Left ventricle myocardium inferior (tissue), 1 donor: ENCODE data around the gene MKRN2. TPM values are rescaled to one million over a fixed set of nuclear protein-coding genes. Genes with fewer than 3 reads are reported as not detected.
"Not testable (repeated sequence)": the region's sequence is repeated elsewhere in the genome, so short reads cannot be mapped to it uniquely, and the experiment has no call there.

Experiments
- DNase-seq: peaks from one replicate; pipeline ENCODE4 v3.0.0-alpha.2; 2020
- H3K27ac ChIP-seq: fragments of 200-600 bp; replicated peaks from 2 replicates; pipeline ENCODE4 v1.8.0; 2021
- H3K27me3 ChIP-seq: fragments of 200-600 bp; 2 replicates; pipeline ENCODE4 v1.8.0; 2021; ENCODE audit warnings: low read depth
- H3K36me3 ChIP-seq: fragments of 200-600 bp; 2 replicates; pipeline ENCODE4 v1.8.0; 2021
- H3K4me1 ChIP-seq: fragments of 200-600 bp; 2 replicates; pipeline ENCODE4 v1.8.0; 2021
- H3K4me3 ChIP-seq: fragments of 200-600 bp; 2 replicates; pipeline ENCODE4 v1.8.0; 2021; ENCODE audit warnings: mild to moderate bottlenecking, moderate library complexity
- H3K9me3 ChIP-seq: fragments of 200-600 bp; replicated peaks from 2 replicates; pipeline ENCODE4 v1.8.0; 2021
- CTCF ChIP-seq: fragments of 200-600 bp; IDR thresholded peaks from 2 replicates; pipeline ENCODE4 v1.8.0; 2021; ENCODE audit warnings: antibody characterized with exemption, mild to moderate bottlenecking, borderline replicate concordance
- intact Hi-C: fragments of 100-400 bp; cut with micrococcal nuclease; formaldehyde crosslinking; loops from one replicate; pipeline ENCODE4 v1.11.0; 2022
- total RNA-seq: library from RNA; stranded (reverse); fragmentation: NEBNext Ultra II Directional; extraction: Animal tissue kit (Norgen Biotek cat#: 25700); gene quantifications from one replicate; pipeline ENCODE4 v1.2.1, GENCODE V29; 2021
- donor health status: DM: no; HTN: yes; CAD: no; lungs with severe emphysema.

The MKRN2 gene
- total RNA-seq, 1 donor from 2014 or later, result 34.3 TPM

DNA sequence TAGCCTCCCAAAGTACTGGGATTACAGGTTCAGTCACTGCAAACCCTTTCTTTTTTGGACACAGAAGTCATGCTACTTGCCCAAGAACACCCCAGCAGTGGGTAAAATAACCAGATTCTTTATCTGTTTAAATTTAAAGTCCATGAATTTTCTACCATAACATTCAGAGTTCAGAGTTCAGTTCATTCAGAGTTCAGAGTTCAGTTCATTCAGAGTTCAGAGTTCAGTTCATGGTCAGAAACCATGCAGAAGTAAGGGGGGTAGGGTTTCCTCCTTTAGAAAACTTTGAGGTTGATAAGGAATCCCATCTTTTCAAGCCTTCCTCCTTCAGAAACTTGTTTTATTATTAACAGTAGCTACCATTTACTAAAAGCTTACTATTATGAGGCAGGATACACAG is 63.8 kb downstream of the MKRN2 start:
- Histone ChIP-seq H3K4me3 (no peak overlapping the region), H3K36me3 (peaks cover 28% of the 10 kb centered on the region), H3K9me3 (no peaks in the 10 kb centered on the region), H3K4me1 (peaks cover 55% of the 10 kb centered on the region), H3K27me3 (no peaks in the 10 kb centered on the region), H3K27ac (no peak overlapping the region)
- intact Hi-C loops, result no loop called here
- DNase-seq, result no peak
- no peak for TF ChIP-seq CTCF

GRCh38 chr3:12622335-12622734 is 65.4 kb downstream of the MKRN2 start:
- no peak for DNase-seq
- H3K4me1 ChIP-seq, result peaks cover 66% of the 10 kb centered on the region
- H3K27ac ChIP-seq, result peak overlapping the region; percentile 5

GRCh38 chr3:12624056-12624455 is 67.2 kb downstream of the MKRN2 start:
- no peak for TF ChIP-seq CTCF
- no peaks in the 10 kb centered on the region for H3K36me3 ChIP-seq
- H3K4me1 ChIP-seq, result peaks cover 83% of the 10 kb centered on the region
- H3K27me3 ChIP-seq, result no peaks in the 10 kb centered on the region
- H3K9me3 ChIP-seq, result no peaks in the 10 kb centered on the region
- H3K4me3 ChIP-seq, result no peak overlapping the region
- peak overlapping the region; percentile 87 for H3K27ac ChIP-seq
- no peak for DNase-seq
- intact Hi-C loops, result no loop called here

More at GRCh38 chr3:12622335-12622734, 65.4 kb downstream of the MKRN2 start:
- Histone ChIP-seq H3K4me3 (no peak overlapping the region), H3K27me3 (no peaks in the 10 kb centered on the region), H3K36me3 (peaks cover 12% of the 10 kb centered on the region), H3K9me3 (no peaks in the 10 kb centered on the region)
- TF ChIP-seq CTCF, result no peak
- intact Hi-C loops, result no loop called here

DNA sequence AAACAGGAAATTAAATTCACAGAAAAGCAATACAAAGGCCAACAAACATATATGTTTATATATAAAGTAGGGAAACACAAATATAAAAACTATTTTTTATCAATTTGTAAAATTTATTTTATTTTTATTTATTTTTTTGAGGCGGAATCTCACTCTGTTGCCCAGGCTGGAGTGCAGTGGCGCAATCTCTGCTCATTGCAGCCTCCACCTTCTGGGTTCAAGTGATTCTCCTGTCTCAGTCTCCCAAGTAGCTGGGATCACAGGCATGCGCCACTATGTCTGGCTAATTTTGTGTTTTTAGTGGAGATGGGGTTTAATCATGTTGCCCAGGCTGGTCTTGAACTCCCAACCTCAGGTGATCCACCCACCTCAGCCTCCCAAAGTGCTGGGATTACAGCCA is 68.1 kb downstream of the MKRN2 start:
- H3K4me3 ChIP-seq, H3K36me3 ChIP-seq, intact Hi-C loops, H3K27me3 ChIP-seq, DNase-seq, H3K9me3 ChIP-seq: not testable (repeated sequence)
- peaks cover 92% of the 10 kb centered on the region for H3K4me1 ChIP-seq
- H3K27ac ChIP-seq, result peak overlapping the region; percentile 87

GRCh38 chr3:12627370-12627769 is 70.5 kb downstream of the MKRN2 start:
- intact Hi-C loops, result no loop called here
- Histone ChIP-seq H3K27me3 (no peaks in the 10 kb centered on the region), H3K4me3 (no peak overlapping the region), H3K36me3 (no peaks in the 10 kb centered on the region), H3K27ac (peak overlapping the region; percentile 87), H3K4me1 (peaks cover 97% of the 10 kb centered on the region), H3K9me3 (no peaks in the 10 kb centered on the region)
- no peak for DNase-seq
- no peak for TF ChIP-seq CTCF

GRCh38 chr3:12628813-12629212 is 71.9 kb downstream of the MKRN2 start:
- intact Hi-C loops, result no loop called here
- H3K27me3 ChIP-seq, result no peaks in the 10 kb centered on the region
- no peaks in the 10 kb centered on the region for H3K9me3 ChIP-seq
- H3K27ac ChIP-seq, result peak overlapping the region; percentile 87
- H3K4me3 ChIP-seq, result peak overlapping the region; percentile 24
- DNase-seq, result no peak
- H3K36me3 ChIP-seq, result no peaks in the 10 kb centered on the region
- TF ChIP-seq CTCF, result no peak
- H3K4me1 ChIP-seq, result peaks cover 96% of the 10 kb centered on the region
